Fibroblast of pulmonary artery (primary cell): ENCODE results near the gene RABGAP1L.
"Not testable (repeated sequence)": the region's sequence is repeated elsewhere in the genome, so short reads cannot be mapped to it uniquely, and the experiment has no call there.

Experiments
- DNase-seq: peaks from one replicate; pipeline ENCODE4 v3.0.0-alpha.2; 2010; ENCODE audit warnings: low read depth
- H3K4me3 ChIP-seq: replicated peaks from 2 replicates; pipeline ENCODE4 v1.5.1; 2011; ENCODE audit warnings: low read depth, mild to moderate bottlenecking, control low read depth, low read length, moderate library complexity
- TF ChIP-seq, protein P1 (sequence below): IDR thresholded peaks from 2 replicates; pipeline ENCODE4 v1.5.1; 2011; ENCODE audit warnings: mild to moderate bottlenecking, control low read depth, low read length, inconsistent platforms; ENCODE audit errors: missing control alignments

The RABGAP1L gene

GRCh38 chr1:175036476-175036875 is 877.2 kb downstream of the RABGAP1L start:
- no peak overlapping the region for H3K4me3 ChIP-seq
- TF ChIP-seq, protein P1, sequence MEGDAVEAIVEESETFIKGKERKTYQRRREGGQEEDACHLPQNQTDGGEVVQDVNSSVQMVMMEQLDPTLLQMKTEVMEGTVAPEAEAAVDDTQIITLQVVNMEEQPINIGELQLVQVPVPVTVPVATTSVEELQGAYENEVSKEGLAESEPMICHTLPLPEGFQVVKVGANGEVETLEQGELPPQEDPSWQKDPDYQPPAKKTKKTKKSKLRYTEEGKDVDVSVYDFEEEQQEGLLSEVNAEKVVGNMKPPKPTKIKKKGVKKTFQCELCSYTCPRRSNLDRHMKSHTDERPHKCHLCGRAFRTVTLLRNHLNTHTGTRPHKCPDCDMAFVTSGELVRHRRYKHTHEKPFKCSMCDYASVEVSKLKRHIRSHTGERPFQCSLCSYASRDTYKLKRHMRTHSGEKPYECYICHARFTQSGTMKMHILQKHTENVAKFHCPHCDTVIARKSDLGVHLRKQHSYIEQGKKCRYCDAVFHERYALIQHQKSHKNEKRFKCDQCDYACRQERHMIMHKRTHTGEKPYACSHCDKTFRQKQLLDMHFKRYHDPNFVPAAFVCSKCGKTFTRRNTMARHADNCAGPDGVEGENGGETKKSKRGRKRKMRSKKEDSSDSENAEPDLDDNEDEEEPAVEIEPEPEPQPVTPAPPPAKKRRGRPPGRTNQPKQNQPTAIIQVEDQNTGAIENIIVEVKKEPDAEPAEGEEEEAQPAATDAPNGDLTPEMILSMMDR = no peak

GRCh38 chr1:175037416-175037815 is 878.1 kb downstream of the RABGAP1L start:
- TF ChIP-seq, protein P1 = no peak
- no peak for DNase-seq
- no peak overlapping the region for H3K4me3 ChIP-seq

More at GRCh38 chr1:175036476-175036875, 877.2 kb downstream of the RABGAP1L start:
- DNase-seq = no peak

- DNase-seq = no peak
- TF ChIP-seq, protein P1 = no peak
- H3K4me3 ChIP-seq = no peak overlapping the region
Observed at GRCh38 chr1:175040324-175040879, 881.1 kb downstream of the RABGAP1L start.

- TF ChIP-seq, protein P1 = no peak
- no peak overlapping the region for H3K4me3 ChIP-seq
- DNase-seq = no peak
Observed at GRCh38 chr1:175042650-175043049, 883.3 kb downstream of the RABGAP1L start.

- TF ChIP-seq, protein P1 = no peak
- no peak for DNase-seq
Observed at GRCh38 chr1:175043824-175044223, 884.5 kb downstream of the RABGAP1L start.

GRCh38 chr1:175044591-175044990 is 885.3 kb downstream of the RABGAP1L start:
- DNase-seq, H3K4me3 ChIP-seq: not testable (repeated sequence)

More at GRCh38 chr1:175043824-175044223, 884.5 kb downstream of the RABGAP1L start:
- no peak overlapping the region for H3K4me3 ChIP-seq
